ENCODE data around the gene ZNF827. TPM values are rescaled to one million over a fixed set of nuclear protein-coding genes. Genes with fewer than 3 reads are reported as not detected.
A peak's percentile ranks its signal among the peaks of the same experiment; 100 is the strongest.

Gene ZNF827
- total RNA-seq, 2 experiments from 2014 or later, result 21.8 to 22.4 TPM

GRCh38 chr4:145830699-145831098 is 107.9 kb downstream of the ZNF827 start:
- peaks cover 27% of the 10 kb centered on the region for H3K36me3 Mint-ChIP-seq
- no peak overlapping the region for H3K4me3 Mint-ChIP-seq
- no peaks in the 10 kb centered on the region for H3K27me3 Mint-ChIP-seq
- peaks cover 23% of the 10 kb centered on the region for H3K4me1 Mint-ChIP-seq
- POLR2A ChIA-PET, result interaction anchor here (0.6 to 1.8 kb wide), 3 partner anchors 103 to 211 kb away, joined by 3 to 8 read pairs (median 5); partner anchors contain the start of gene MMAA
- peak overlapping the region; percentile 47 for H3K27ac Mint-ChIP-seq
- H3K9me3 Mint-ChIP-seq, result no peaks in the 10 kb centered on the region
- no peak for DNase-seq
- ATAC-seq (ENCODE audit: low read depth), result no peak

GRCh38 chr4:145829629-145830395 is 108.8 kb downstream of the ZNF827 start:
- peaks cover 23% of the 10 kb centered on the region for H3K4me1 Mint-ChIP-seq
- H3K36me3 Mint-ChIP-seq, result peaks cover 27% of the 10 kb centered on the region
- ATAC-seq (ENCODE audit: low read depth) (peak; percentile 19), DNase-seq (no peak)
- H3K4me3 Mint-ChIP-seq, result peak overlapping the region; percentile 76
- H3K27ac Mint-ChIP-seq, result peak overlapping the region; percentile 88
- no peaks in the 10 kb centered on the region for H3K27me3 Mint-ChIP-seq
- H3K9me3 Mint-ChIP-seq, result no peaks in the 10 kb centered on the region
- POLR2A ChIA-PET, result interaction anchor here (0.6 to 1.8 kb wide), 4 partner anchors 38 to 210 kb away, joined by 3 to 8 read pairs (median 4); partner anchors contain the start of gene MMAA

DNA sequence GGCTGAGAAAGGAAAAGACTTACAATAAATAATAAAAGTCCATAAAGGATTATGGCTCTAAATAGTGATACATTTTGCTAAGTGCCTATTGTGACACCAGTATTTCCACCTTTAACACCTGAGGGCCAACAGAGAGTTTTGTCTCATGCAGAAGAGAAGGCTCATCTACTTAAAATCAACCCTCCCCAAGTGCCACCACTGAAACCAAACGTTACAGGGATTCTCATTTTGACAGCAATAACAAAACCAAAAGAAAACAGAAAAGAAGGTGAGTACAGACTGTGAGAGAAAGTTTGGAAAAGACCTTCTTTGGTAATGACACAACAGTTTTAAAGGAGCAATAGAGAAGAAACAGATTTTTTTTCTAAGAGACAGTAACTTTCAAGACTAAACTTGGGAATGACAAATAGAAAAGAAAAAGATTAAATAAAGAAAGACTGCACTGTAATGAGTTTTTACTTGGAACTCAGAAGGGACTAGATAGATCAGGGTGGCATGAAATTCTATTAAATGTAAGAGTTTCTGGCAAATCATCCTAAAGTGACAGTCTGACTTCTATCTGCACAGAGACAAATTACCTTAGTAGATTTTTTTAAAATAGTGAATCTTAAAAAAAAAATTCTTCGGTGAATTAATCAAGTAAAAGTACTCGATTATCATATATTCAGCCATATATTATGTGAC is 109.7 kb downstream of the ZNF827 start:
- DNase-seq, result no peak
- peak overlapping the region; percentile 76 for H3K4me3 Mint-ChIP-seq
- H3K36me3 Mint-ChIP-seq, result peaks cover 27% of the 10 kb centered on the region
- H3K9me3 Mint-ChIP-seq, result no peaks in the 10 kb centered on the region
- no peaks in the 10 kb centered on the region for H3K27me3 Mint-ChIP-seq
- ATAC-seq (ENCODE audit: low read depth), result peak; percentile 81
- H3K4me1 Mint-ChIP-seq, result peaks cover 26% of the 10 kb centered on the region
- peak overlapping the region; percentile 57 for H3K27ac Mint-ChIP-seq
- POLR2A ChIA-PET, result interaction anchor here (0.9 to 1.8 kb wide), 2 partner anchors 37 to 107 kb away, joined by 3 to 8 read pairs; no protein-coding TSS in a partner anchor

GRCh38 chr4:145827885-145828284 is 110.7 kb downstream of the ZNF827 start:
- no peak for ATAC-seq (ENCODE audit: low read depth)
- H3K27ac Mint-ChIP-seq, result peak overlapping the region; percentile 31
- peaks cover 28% of the 10 kb centered on the region for H3K4me1 Mint-ChIP-seq
- no peaks in the 10 kb centered on the region for H3K27me3 Mint-ChIP-seq
- H3K9me3 Mint-ChIP-seq, result no peaks in the 10 kb centered on the region
- H3K36me3 Mint-ChIP-seq, result peaks cover 25% of the 10 kb centered on the region
- no peak overlapping the region for H3K4me3 Mint-ChIP-seq
- no peak for DNase-seq
- POLR2A ChIA-PET, result no interaction called here

DNA sequence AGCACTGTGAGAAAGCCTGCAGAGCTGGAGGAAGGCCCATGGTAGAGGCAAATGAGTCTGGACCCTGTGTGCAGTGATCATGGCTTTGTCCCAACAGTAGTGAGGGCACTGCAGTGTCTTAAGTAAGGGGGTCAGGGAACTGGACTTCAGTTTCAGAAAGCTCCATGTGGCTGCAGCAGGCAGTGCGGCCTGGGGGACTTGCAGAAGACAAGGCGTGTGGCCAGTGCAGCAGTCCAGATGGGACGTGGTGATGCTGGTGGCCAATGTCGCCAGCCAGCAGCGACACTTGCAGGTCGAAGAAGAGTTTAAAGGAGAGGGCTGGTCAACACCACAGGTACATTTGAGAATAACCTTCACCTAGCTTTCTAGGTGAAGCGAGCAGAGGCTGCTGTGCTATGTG is 113.4 kb downstream of the ZNF827 start:
- no peak overlapping the region for H3K4me3 Mint-ChIP-seq
- H3K27ac Mint-ChIP-seq, result no peak overlapping the region
- H3K9me3 Mint-ChIP-seq, result no peaks in the 10 kb centered on the region

GRCh38 chr4:145824463-145824862 is 114.2 kb downstream of the ZNF827 start:
- H3K4me3 Mint-ChIP-seq, result no peak overlapping the region
- POLR2A ChIA-PET, result no interaction called here
- no peaks in the 10 kb centered on the region for H3K9me3 Mint-ChIP-seq
- no peaks in the 10 kb centered on the region for H3K27me3 Mint-ChIP-seq
- no peak overlapping the region for H3K27ac Mint-ChIP-seq
- peaks cover 20% of the 10 kb centered on the region for H3K36me3 Mint-ChIP-seq
- ATAC-seq (ENCODE audit: low read depth), result no peak
- no peak for DNase-seq
- H3K4me1 Mint-ChIP-seq, result peaks cover 16% of the 10 kb centered on the region

More for the DNA sequence above, 113.4 kb downstream of the ZNF827 start:
- ATAC-seq (ENCODE audit: low read depth) (no peak), DNase-seq (no peak)
- H3K27me3 Mint-ChIP-seq, result no peaks in the 10 kb centered on the region
- POLR2A ChIA-PET, result no interaction called here
- peaks cover 19% of the 10 kb centered on the region for H3K36me3 Mint-ChIP-seq
- H3K4me1 Mint-ChIP-seq, result peaks cover 22% of the 10 kb centered on the region

DNA sequence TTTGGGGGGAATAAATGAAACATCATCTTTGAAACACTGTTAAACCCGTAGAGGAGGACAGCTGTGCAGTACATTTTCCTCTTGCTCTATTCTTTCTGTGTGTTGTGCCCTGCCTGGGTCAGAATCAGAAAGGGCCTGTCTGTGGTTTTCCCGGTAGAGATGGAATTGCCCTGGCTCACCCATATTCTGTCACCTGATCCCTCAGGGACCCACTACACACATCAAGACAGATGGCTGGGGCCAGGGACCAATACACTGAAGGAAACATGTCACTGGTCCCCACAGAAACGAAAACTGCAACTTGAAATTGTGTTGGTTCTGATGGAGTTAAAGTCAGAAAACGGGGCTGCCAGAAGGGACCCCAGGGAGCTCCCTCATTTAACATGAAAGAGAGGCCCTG is 114.9 kb downstream of the ZNF827 start:
- DNase-seq (no peak), ATAC-seq (ENCODE audit: low read depth) (no peak)
- no peaks in the 10 kb centered on the region for H3K27me3 Mint-ChIP-seq
- H3K4me3 Mint-ChIP-seq, result no peak overlapping the region
- no peaks in the 10 kb centered on the region for H3K9me3 Mint-ChIP-seq
- POLR2A ChIA-PET, result no interaction called here
- H3K36me3 Mint-ChIP-seq, result peaks cover 21% of the 10 kb centered on the region
- peaks cover 10% of the 10 kb centered on the region for H3K4me1 Mint-ChIP-seq
- no peak overlapping the region for H3K27ac Mint-ChIP-seq

GRCh38 chr4:145822581-145822980 is 116.0 kb downstream of the ZNF827 start:
- no peak overlapping the region for H3K27ac Mint-ChIP-seq
- H3K27me3 Mint-ChIP-seq, result no peaks in the 10 kb centered on the region
- DNase-seq (no peak), ATAC-seq (ENCODE audit: low read depth) (no peak)
- H3K4me1 Mint-ChIP-seq, result peaks cover 7% of the 10 kb centered on the region
- H3K4me3 Mint-ChIP-seq, result no peak overlapping the region
- H3K36me3 Mint-ChIP-seq, result peaks cover 16% of the 10 kb centered on the region
- no peaks in the 10 kb centered on the region for H3K9me3 Mint-ChIP-seq
- POLR2A ChIA-PET, result no interaction called here

- POLR2A ChIA-PET, result no interaction called here
- H3K27me3 Mint-ChIP-seq, result no peaks in the 10 kb centered on the region
- H3K9me3 Mint-ChIP-seq, result no peaks in the 10 kb centered on the region
- peaks cover 16% of the 10 kb centered on the region for H3K36me3 Mint-ChIP-seq
- ATAC-seq (ENCODE audit: low read depth) (no peak), DNase-seq (no peak)
- H3K27ac Mint-ChIP-seq, result no peak overlapping the region
- peaks cover 7% of the 10 kb centered on the region for H3K4me1 Mint-ChIP-seq
- H3K4me3 Mint-ChIP-seq, result no peak overlapping the region
Observed at GRCh38 chr4:145822181-145822580, 116.4 kb downstream of the ZNF827 start.

DNA sequence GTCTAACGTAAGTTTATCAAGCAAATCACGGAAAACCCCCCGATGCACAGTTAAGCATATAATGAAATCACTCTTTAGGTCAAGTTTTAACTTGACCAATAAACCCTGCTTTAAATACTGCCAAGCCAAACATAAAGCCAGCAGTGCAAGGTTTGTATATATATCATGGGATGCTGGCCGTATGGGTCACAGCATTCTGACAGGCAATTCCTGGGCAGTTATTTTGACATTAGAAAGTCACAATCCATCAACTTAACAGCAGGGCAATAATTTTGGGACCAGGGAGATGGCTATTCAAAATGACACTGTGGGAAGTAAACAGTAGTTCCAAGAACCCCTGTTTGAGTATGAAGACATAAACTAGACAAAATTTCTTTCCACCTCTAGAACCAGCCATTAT is 116.9 kb downstream of the ZNF827 start:
- DNase-seq, result no peak
- ATAC-seq (ENCODE audit: low read depth), result no peak
- Mint-ChIP-seq H3K27me3 (no peaks in the 10 kb centered on the region), H3K4me1 (peaks cover 7% of the 10 kb centered on the region), H3K9me3 (no peaks in the 10 kb centered on the region), H3K4me3 (no peak overlapping the region), H3K36me3 (peaks cover 17% of the 10 kb centered on the region), H3K27ac (no peak overlapping the region)
- POLR2A ChIA-PET, result no interaction called here

DNA sequence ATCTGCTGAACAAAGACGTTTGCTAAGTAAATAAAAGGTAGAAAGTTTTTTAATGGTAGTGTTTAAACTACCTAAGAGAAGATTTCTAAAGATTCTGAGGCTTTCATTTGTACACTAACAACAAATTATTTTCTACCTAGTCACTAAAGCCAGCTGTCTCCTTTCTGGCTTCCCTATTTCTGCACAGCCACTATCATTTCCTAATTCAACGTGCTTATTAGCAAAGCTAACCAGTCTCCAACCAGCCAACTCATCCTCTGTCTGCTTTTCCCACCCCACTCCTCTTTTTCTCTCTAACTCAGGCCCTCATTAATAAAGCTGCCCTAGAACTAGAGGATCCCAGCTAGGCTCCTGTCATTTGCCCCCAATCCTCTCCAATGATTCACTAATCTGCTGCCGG is 118.2 kb downstream of the ZNF827 start:
- Mint-ChIP-seq H3K36me3 (peaks cover 18% of the 10 kb centered on the region), H3K9me3 (no peaks in the 10 kb centered on the region), H3K27ac (no peak overlapping the region), H3K4me1 (peaks cover 9% of the 10 kb centered on the region), H3K27me3 (no peaks in the 10 kb centered on the region), H3K4me3 (no peak overlapping the region)
- POLR2A ChIA-PET, result no interaction called here
- ATAC-seq (ENCODE audit: low read depth), result no peak
- DNase-seq, result no peak

GRCh38 chr4:145819853-145820181 is 118.8 kb downstream of the ZNF827 start:
- POLR2A ChIA-PET, result no interaction called here
- H3K36me3 Mint-ChIP-seq, result peaks cover 24% of the 10 kb centered on the region
- DNase-seq (no peak), ATAC-seq (ENCODE audit: low read depth) (no peak)
- H3K9me3 Mint-ChIP-seq, result no peaks in the 10 kb centered on the region
- no peaks in the 10 kb centered on the region for H3K27me3 Mint-ChIP-seq
- no peak overlapping the region for H3K4me3 Mint-ChIP-seq
- no peak overlapping the region for H3K27ac Mint-ChIP-seq
- H3K4me1 Mint-ChIP-seq, result peaks cover 14% of the 10 kb centered on the region

GRCh38 chr4:145819101-145819852 is 119.3 kb downstream of the ZNF827 start:
- DNase-seq, result no peak
- Mint-ChIP-seq H3K9me3 (no peaks in the 10 kb centered on the region), H3K36me3 (peaks cover 27% of the 10 kb centered on the region), H3K4me3 (no peak overlapping the region), H3K27me3 (no peaks in the 10 kb centered on the region), H3K4me1 (peaks cover 14% of the 10 kb centered on the region), H3K27ac (no peak overlapping the region)
- ATAC-seq (ENCODE audit: low read depth), result no peak
- POLR2A ChIA-PET, result no interaction called here
